ENCODE data around the gene MT4. TPM values are rescaled to one million over a fixed set of nuclear protein-coding genes. Genes with fewer than 3 reads are reported as not detected.
A peak's percentile ranks its signal among the peaks of the same experiment; 100 is the strongest.

Gene MT4
- total RNA-seq, 4 donors from 2014 or later = not detected

GRCh38 chr16:56608043-56608875 lies 43.4 kb downstream of the MT4 start, which contains the start of gene MT2A:
MT2A (plus strand) TSS chr16:56608584; CDS start chr16:56608656, 72 bp downstream.
- intact Hi-C loops (cut with DNase I) = loop anchor here (10.0 kb wide), 1 partner anchor 87 kb away; no protein-coding TSS in a partner anchor
- Histone ChIP-seq H3K4me1 (peaks cover 39 to 69% (median 49%) of the 10 kb centered on the region in 3 donors), H3K4me3 (peak within 1 kb of the TSS; percentile 39 to 66 (median 62)), H3K36me3 (no peaks in the 10 kb centered on the region), H3K27me3 (no peaks in the 10 kb centered on the region), H3K9me3 (no peaks in the 10 kb centered on the region), H3K27ac (peak within 1 kb of the TSS; percentile 82 to 95 (median 90))
- 4 to 6% methylated on average over 16 to 23 of the region's 62 CpGs for WGBS, 2 donors
- no peak for TF ChIP-seq CTCF (IDR thresholded peaks at IDR 0.05)
- TF ChIP-seq POLR2A (IDR thresholded peaks at IDR 0.05) = peak in 3 of 4 donors; percentile 49 to 98 (median 91)
- peak; percentile 62 for DNase-seq

GRCh38 chr16:56608876-56609462 lies 44.1 kb downstream of the MT4 start:
- no peaks in the 10 kb centered on the region for H3K9me3 ChIP-seq
- WGBS, 2 donors = 0% methylated on average over 13 to 19 of the region's 21 CpGs
- no peaks in the 10 kb centered on the region for H3K36me3 ChIP-seq
- H3K27me3 ChIP-seq = no peaks in the 10 kb centered on the region
- no peak for DNase-seq
- peak overlapping the region; percentile 39 to 66 (median 62) for H3K4me3 ChIP-seq
- intact Hi-C loops (cut with DNase I) = loop anchor here (10.0 kb wide), 1 partner anchor 86 kb away; no protein-coding TSS in a partner anchor
- H3K27ac ChIP-seq = peak overlapping the region; percentile 82 to 95 (median 90)
- TF ChIP-seq POLR2A (IDR thresholded peaks at IDR 0.05) (no peak), CTCF (IDR thresholded peaks at IDR 0.05) (no peak)
- H3K4me1 ChIP-seq = peaks cover 39 to 69% (median 49%) of the 10 kb centered on the region in 3 donors

GRCh38 chr16:56609463-56609921 lies 44.6 kb downstream of the MT4 start:
- Histone ChIP-seq H3K4me3 (peak overlapping the region; percentile 39 to 66 (median 62)), H3K4me1 (peaks cover 39 to 69% (median 49%) of the 10 kb centered on the region in 3 donors), H3K9me3 (no peaks in the 10 kb centered on the region), H3K27ac (peak overlapping the region; percentile 82 to 95 (median 90)), H3K36me3 (no peaks in the 10 kb centered on the region), H3K27me3 (no peaks in the 10 kb centered on the region)
- DNase-seq = peak; percentile 30
- WGBS, 2 donors = 0 to 1% methylated on average over 6 of the region's 6 CpGs
- intact Hi-C loops (cut with DNase I) = loop anchor here (10.0 kb wide), 1 partner anchor 85 kb away; no protein-coding TSS in a partner anchor
- no peak for TF ChIP-seq POLR2A (IDR thresholded peaks at IDR 0.05)
- TF ChIP-seq CTCF (IDR thresholded peaks at IDR 0.05) = peak in 1 of 6 experiments; percentile 10

GRCh38 chr16:56610017-56610608 lies 45.2 kb downstream of the MT4 start:
- intact Hi-C loops (cut with DNase I) = no loop called here
- Histone ChIP-seq H3K9me3 (no peaks in the 10 kb centered on the region), H3K4me1 (peaks cover 39 to 69% (median 49%) of the 10 kb centered on the region in 3 donors), H3K4me3 (peak overlapping the region in 3 of 4 donors; percentile 59 to 66 (median 66)), H3K27ac (peak overlapping the region; percentile 82 to 95 (median 90)), H3K27me3 (no peaks in the 10 kb centered on the region), H3K36me3 (no peaks in the 10 kb centered on the region)
- no peak for DNase-seq
- TF ChIP-seq POLR2A (IDR thresholded peaks at IDR 0.05) (peak in 2 of 4 donors; percentile 30 to 44), CTCF (IDR thresholded peaks at IDR 0.05) (no peak)
- WGBS, 2 donors = 4 to 10% methylated on average over 9 to 10 of the region's 10 CpGs

Measured in esophagus squamous epithelium (tissue), 5 donors.